A549 treated with CpdA at 1 μM for 4 hours (cell line): ENCODE results near the gene MMRN2. TPM values are rescaled to one million over a fixed set of nuclear protein-coding genes. Genes with fewer than 3 reads are reported as not detected.

Experiments
- total RNA-seq: library from RNA; stranded (reverse); fragments of 200-300 nt; extraction: Qiagen RNA extraction; gene quantifications from 5 replicates; pipeline ENCODE4 v1.2.3, GENCODE V29; 2022; ENCODE audit warnings: low read depth

The MMRN2 gene, protein sequence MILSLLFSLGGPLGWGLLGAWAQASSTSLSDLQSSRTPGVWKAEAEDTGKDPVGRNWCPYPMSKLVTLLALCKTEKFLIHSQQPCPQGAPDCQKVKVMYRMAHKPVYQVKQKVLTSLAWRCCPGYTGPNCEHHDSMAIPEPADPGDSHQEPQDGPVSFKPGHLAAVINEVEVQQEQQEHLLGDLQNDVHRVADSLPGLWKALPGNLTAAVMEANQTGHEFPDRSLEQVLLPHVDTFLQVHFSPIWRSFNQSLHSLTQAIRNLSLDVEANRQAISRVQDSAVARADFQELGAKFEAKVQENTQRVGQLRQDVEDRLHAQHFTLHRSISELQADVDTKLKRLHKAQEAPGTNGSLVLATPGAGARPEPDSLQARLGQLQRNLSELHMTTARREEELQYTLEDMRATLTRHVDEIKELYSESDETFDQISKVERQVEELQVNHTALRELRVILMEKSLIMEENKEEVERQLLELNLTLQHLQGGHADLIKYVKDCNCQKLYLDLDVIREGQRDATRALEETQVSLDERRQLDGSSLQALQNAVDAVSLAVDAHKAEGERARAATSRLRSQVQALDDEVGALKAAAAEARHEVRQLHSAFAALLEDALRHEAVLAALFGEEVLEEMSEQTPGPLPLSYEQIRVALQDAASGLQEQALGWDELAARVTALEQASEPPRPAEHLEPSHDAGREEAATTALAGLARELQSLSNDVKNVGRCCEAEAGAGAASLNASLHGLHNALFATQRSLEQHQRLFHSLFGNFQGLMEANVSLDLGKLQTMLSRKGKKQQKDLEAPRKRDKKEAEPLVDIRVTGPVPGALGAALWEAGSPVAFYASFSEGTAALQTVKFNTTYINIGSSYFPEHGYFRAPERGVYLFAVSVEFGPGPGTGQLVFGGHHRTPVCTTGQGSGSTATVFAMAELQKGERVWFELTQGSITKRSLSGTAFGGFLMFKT
- 0.51 to 1.1 TPM (median 0.94 TPM) in 5 replicates for total RNA-seq

DNA sequence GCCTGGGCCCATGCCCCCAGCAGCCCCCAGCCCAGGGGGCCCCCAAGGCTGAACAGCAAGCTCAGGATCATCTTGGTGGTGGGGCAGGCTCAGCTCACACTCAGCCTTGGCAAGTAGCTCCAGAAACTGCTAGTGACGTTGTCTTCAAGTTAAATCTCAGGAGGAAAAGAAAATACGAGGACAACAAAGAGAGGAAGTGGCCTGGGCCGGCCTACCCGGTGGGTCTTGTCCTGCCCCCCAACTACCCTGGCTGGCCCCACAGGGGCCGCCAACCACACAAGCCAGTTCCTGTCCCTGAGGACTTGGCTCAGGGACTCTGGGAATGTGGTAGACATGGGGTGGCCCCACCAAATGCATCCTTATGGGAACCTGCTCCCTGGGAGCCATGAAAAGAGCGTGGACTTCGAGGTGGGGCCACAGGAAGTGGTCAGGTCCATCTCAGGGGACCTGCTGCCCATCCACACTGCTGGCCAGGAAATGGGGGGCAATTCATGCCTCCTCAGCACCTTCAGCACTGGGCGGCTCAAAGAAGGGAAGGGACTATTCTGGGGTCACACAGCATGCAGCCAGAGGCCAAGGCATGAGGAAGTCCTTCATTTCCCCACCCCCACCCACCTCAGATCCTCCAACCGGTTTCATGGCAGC, at the start of gene MMRN2:
MMRN2 (minus strand) TSS at position 145 of the 645 bp plus-strand sequence; CDS start at position 71, 74 bp downstream.

DNA sequence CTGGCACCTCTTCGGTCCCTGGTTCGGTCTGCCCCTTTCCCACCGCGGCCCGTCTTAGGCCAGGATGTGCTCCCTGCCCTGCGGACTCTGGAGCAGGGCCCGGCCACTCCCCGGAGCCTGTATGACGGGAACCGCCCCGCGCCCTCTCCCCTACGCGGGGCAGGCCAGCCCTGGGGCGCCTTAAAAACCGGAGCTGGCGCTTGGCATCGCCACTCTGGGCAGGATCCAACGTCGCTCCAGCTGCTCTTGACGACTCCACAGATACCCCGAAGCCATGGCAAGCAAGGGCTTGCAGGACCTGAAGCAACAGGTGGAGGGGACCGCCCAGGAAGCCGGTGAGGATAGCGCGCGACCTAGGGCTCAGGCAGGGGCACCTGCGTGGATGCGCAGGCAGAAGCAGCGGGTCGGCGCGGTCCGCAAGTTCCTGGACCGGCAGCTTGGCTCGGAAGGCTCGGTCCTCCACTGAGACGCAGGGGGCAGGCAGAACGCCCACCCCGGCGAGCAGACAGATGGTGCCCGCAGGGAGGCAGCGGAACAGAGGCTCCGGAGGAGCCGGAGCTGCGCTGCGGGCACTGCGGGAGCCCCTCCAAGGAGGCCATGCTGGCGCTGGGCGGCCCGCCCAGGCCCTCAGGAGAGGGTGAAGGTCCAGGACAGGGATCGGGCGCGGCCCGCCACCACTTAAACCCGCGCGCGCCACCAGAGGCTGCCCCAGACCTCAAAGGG, 11.0 kb upstream of the MMRN2 start, which contains the start of gene ADIRF:
ADIRF (plus strand) TSS at position 212 of the 723 bp plus-strand sequence; CDS start at position 275, 63 bp downstream.

DNA sequence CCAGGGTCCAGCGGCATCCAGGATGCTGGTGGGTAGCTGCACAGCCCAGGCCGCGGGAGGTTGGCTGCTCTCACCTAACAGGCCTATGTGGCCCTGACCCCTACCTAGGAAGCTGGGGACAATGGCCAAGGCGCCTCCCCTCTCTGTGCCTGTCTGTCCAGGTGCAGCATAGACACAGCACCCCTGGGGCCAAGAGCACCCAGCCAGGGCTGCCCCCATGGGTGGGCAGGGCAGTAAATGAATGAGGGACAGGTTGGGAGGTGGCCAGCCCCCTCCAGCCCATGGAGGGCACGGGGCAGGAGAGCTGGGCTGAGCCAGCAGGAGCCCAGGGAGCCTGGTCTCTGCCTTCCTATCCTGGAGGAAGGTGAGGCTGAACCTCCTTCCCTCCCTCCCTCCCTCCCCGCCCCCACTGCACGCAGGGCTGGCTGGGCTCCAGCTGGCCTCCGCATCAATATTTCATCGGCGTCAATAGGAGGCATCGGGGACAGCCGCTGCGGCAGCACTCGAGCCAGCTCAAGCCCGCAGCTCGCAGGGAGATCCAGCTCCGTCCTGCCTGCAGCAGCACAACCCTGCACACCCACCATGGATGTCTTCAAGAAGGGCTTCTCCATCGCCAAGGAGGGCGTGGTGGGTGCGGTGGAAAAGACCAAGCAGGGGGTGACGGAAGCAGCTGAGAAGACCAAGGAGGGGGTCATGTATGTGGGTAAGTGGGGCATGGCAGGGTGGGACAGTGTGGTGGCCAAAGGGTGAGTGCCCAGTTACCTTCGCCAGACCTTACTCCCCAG, 893 bp upstream of the MMRN2 start, which contains the start of gene SNCG:
SNCG (plus strand) TSS at position 484 of the 785 bp plus-strand sequence; CDS start at position 583, 99 bp downstream.

Other genes starting within 250 kb of the MMRN2 start
- 19.1 to 27.1 TPM (median 24.6 TPM) in 5 replicates for gene BMPR1A, start 201.0 kb downstream of the MMRN2 start, total RNA-seq
- 8.7 to 13.7 TPM (median 12.7 TPM) in 5 replicates for gene SNCG, start 984 bp upstream of the MMRN2 start, total RNA-seq
- 0.16 to 0.49 TPM in 2 of 5 replicates, not detected in the others for gene ADIRF, start 10.9 kb upstream of the MMRN2 start, total RNA-seq
- gene FAM25A, start 62.7 kb upstream of the MMRN2 start, total RNA-seq = 1.1 TPM in 1 of 5 replicates, not detected in the others
- gene GLUD1, start 137.2 kb upstream of the MMRN2 start, total RNA-seq = 90.0 to 104 TPM (median 97.6 TPM) in 5 replicates
- 23.5 to 27.3 TPM (median 24.9 TPM) in 5 replicates for gene SHLD2, start 137.6 kb upstream of the MMRN2 start, total RNA-seq